Gastroesophageal sphincter (tissue), 4 donors: ENCODE measurements around the gene HNRNPM. TPM values are rescaled to one million over a fixed set of nuclear protein-coding genes. Genes with fewer than 3 reads are reported as not detected.

Source experiments
- ATAC-seq: fragments of 150-250 bp; one replicate; pipeline ENCODE4 v1.9.1; 2016; ENCODE audit warnings: mild to moderate bottlenecking, moderate library complexity
- H3K27ac ChIP-seq, 4 donors: fragments of 200-600 bp; sonication (generic) in 3 of 4; 1 replicate in 3 of 4; 2 replicates in 1 of 4; pipeline ENCODE4 v1.5.1; 2016 to 2019
- H3K27me3 ChIP-seq: fragments of 200-600 bp; sonication (generic); one replicate; pipeline ENCODE4 v1.5.1; 2019
- H3K36me3 ChIP-seq, 2 donors: fragments of 200-600 bp; sonication (generic); one replicate each; pipeline ENCODE4 v1.5.1; 2019; ENCODE audit warnings: control low read depth in 1 of 2
- H3K4me1 ChIP-seq, 3 donors: fragments of 200-600 bp; sonication (generic); 1 replicate in 2 of 3; 2 replicates in 1 of 3; pipeline ENCODE4 v1.5.1; 2016 to 2019; ENCODE audit warnings: control low read depth in 2 of 3
- H3K4me3 ChIP-seq, 2 donors: fragments of 200-600 bp; sonication (generic); one replicate each; pipeline ENCODE4 v1.5.1; 2019; ENCODE audit warnings: mild to moderate bottlenecking in 1 of 2, moderate library complexity in 1 of 2
- H3K9me3 ChIP-seq, 3 donors: fragments of 200-600 bp; sonication (generic); one replicate each; pipeline ENCODE4 v1.5.1; 2017 to 2019; ENCODE audit warnings: control low read depth in 2 of 3
- CTCF ChIP-seq, 4 experiments: fragments of 200-600 bp in 2 of 4; fragments of 450-650 bp in 2 of 4; sonication (generic) in 1 of 4; IDR thresholded peaks; one replicate each; pipeline ENCODE4 v1.5.1; 2017 to 2019; ENCODE audit warnings: antibody characterized with exemption in 4 of 4, mild to moderate bottlenecking in 2 of 4, moderate library complexity in 2 of 4
- EP300 ChIP-seq: sonication (generic); formaldehyde crosslinking; IDR thresholded peaks from one replicate; pipeline ENCODE4 v1.6.1; 2017; ENCODE audit warnings: antibody characterized with exemption, mild to moderate bottlenecking
- POLR2A ChIP-seq, 2 donors: fragments of 450-650 bp; IDR thresholded peaks; one replicate each; pipeline ENCODE4 v1.6.1; 2017; ENCODE audit warnings: antibody characterized with exemption in 2 of 2, mild to moderate bottlenecking in 2 of 2, moderate library complexity in 1 of 2
- POLR2AphosphoS5 ChIP-seq: sonication (generic); formaldehyde crosslinking; IDR thresholded peaks from one replicate; pipeline ENCODE4 v1.6.1; 2017; ENCODE audit warnings: antibody characterized with exemption
- WGBS, 2 donors: methylation state at CpG; one replicate each; pipeline ENCODE4 v1.1.5; 2018; ENCODE audit warnings: low coverage in 1 of 2; 5-methylcytosine and 5-hydroxymethylcytosine counted together
- total RNA-seq, 4 donors: library from RNA; depleted of rRNA; stranded (reverse); fragments of >200 nt; gene quantifications; one replicate each; pipeline ENCODE4 v1.1.0, GENCODE V29; 2016

Gene HNRNPM
- total RNA-seq, 4 donors from 2014 or later: 75.1 to 120 (median 101) TPM

- ATAC-seq: no peak
- 81 to 93% methylated on average over 2 to 5 of the region's 7 CpGs for WGBS, 2 donors
- TF ChIP-seq POLR2AphosphoS5 (no peak), POLR2A (IDR thresholded peaks at IDR 0.05) (no peak), CTCF (IDR thresholded peaks at IDR 0.05) (no peak), EP300 (no peak)
Measured at GRCh38 chr19:8531470-8531869, 86.7 kb downstream of the HNRNPM start.

GRCh38 chr19:8532225-8532624, 87.5 kb downstream of the HNRNPM start:
- Histone ChIP-seq H3K27ac (no peak overlapping the region), H3K36me3 (no peaks in the 10 kb centered on the region), H3K4me3 (no peak overlapping the region), H3K27me3 (no peaks in the 10 kb centered on the region), H3K9me3 (no peaks in the 10 kb centered on the region), H3K4me1 (peaks cover 0 to 3% (median 0%) of the 10 kb centered on the region in 3 donors)
- ATAC-seq: no peak
- 68 to 75% methylated on average over 2 of the region's 2 CpGs for WGBS, 2 donors
- TF ChIP-seq EP300: no peak
- no peak for TF ChIP-seq POLR2AphosphoS5
- no peak for TF ChIP-seq CTCF (IDR thresholded peaks at IDR 0.05)
- no peak for TF ChIP-seq POLR2A (IDR thresholded peaks at IDR 0.05)

More at GRCh38 chr19:8531470-8531869, 86.7 kb downstream of the HNRNPM start:
- no peak overlapping the region for H3K27ac ChIP-seq
- H3K9me3 ChIP-seq: no peaks in the 10 kb centered on the region
- H3K4me3 ChIP-seq: no peak overlapping the region
- no peaks in the 10 kb centered on the region for H3K27me3 ChIP-seq
- no peaks in the 10 kb centered on the region for H3K36me3 ChIP-seq
- H3K4me1 ChIP-seq: peaks cover 0 to 11% (median 4%) of the 10 kb centered on the region in 3 donors

- H3K4me1 ChIP-seq: no peaks in the 10 kb centered on the region
- TF ChIP-seq POLR2AphosphoS5: no peak
- no peak for TF ChIP-seq EP300
- no peak for TF ChIP-seq CTCF (IDR thresholded peaks at IDR 0.05)
- no peak for TF ChIP-seq POLR2A (IDR thresholded peaks at IDR 0.05)
- H3K27me3 ChIP-seq: no peaks in the 10 kb centered on the region
- H3K36me3 ChIP-seq: peaks cover 0 to 4% of the 10 kb centered on the region in 2 donors
- H3K9me3 ChIP-seq: no peaks in the 10 kb centered on the region
- no CpG with 5 or more reads among the region's 22 CpGs for WGBS, 2 donors
- H3K4me3 ChIP-seq: no peak overlapping the region
- ATAC-seq: no peak
- H3K27ac ChIP-seq: no peak overlapping the region
Measured at GRCh38 chr19:8536282-8536681, 91.5 kb downstream of the HNRNPM start.

GRCh38 chr19:8537099-8537498, 92.3 kb downstream of the HNRNPM start:
- no peaks in the 10 kb centered on the region for H3K9me3 ChIP-seq
- H3K27ac ChIP-seq: no peak overlapping the region
- no peaks in the 10 kb centered on the region for H3K27me3 ChIP-seq
- H3K4me3 ChIP-seq: no peak overlapping the region
- no peaks in the 10 kb centered on the region for H3K4me1 ChIP-seq
- TF ChIP-seq POLR2A (IDR thresholded peaks at IDR 0.05): no peak
- no peak for TF ChIP-seq CTCF (IDR thresholded peaks at IDR 0.05)
- no peak for TF ChIP-seq EP300
- no peak for TF ChIP-seq POLR2AphosphoS5
- whole genome bisulfite sequencing, 2 donors: 100% methylated on average over 1 of the region's 3 CpGs; no CpG with 5 or more reads in 1 of the 2 donors
- ATAC-seq: no peak
- peaks cover 0 to 11% of the 10 kb centered on the region in 2 donors for H3K36me3 ChIP-seq

Other genes with a start within 250 kb of the HNRNPM start
- gene CERS4, start 235.6 kb upstream of the HNRNPM start, total RNA-seq: 10 to 100 TPM; 24.8 to 33.8 (median 31.9) TPM
- gene CD320, start 136.6 kb upstream of the HNRNPM start, total RNA-seq: 10 to 100 TPM; 25.4 to 58.5 (median 40.8) TPM
- 10 to 100 TPM; 14.5 to 48.3 (median 32.3) TPM for gene NDUFA7, start 123.6 kb upstream of the HNRNPM start, total RNA-seq
- gene RPS28, start 123.5 kb upstream of the HNRNPM start, total RNA-seq: 100 to 1,000 TPM; 172 to 357 (median 250) TPM
- 10 to 100 TPM in 3 of 4 donors, 1 to 10 TPM in 1; 9.8 to 22.3 (median 19.2) TPM for gene KANK3, start 101.7 kb upstream of the HNRNPM start, total RNA-seq
- 10 to 100 TPM in 3 of 4 donors, 1 to 10 TPM in 1; 4.4 to 48.2 (median 19.4) TPM for gene ANGPTL4, start 80.8 kb upstream of the HNRNPM start, total RNA-seq
- 10 to 100 TPM; 28.6 to 71.8 (median 36.1) TPM for gene RAB11B, start 54.6 kb upstream of the HNRNPM start, total RNA-seq
- 100 to 1,000 TPM; 125 to 330 (median 237) TPM for gene MARCHF2, start 31.7 kb upstream of the HNRNPM start, total RNA-seq
- gene PRAM1, start 57.7 kb downstream of the HNRNPM start, total RNA-seq: 1 to 10 TPM in 1 of 4 donors, under 1 TPM in 3; 0.23 to 1.2 (median 0.45) TPM
- 10 to 100 TPM in 2 of 4 donors, 1 to 10 TPM in 2; 3.6 to 18.9 (median 10.3) TPM for gene ZNF414, start 69.2 kb downstream of the HNRNPM start, total RNA-seq
- 10 to 100 TPM in 2 of 4 donors, 1 to 10 TPM in 2; 5.4 to 41.5 (median 10.3) TPM for gene MYO1F, start 132.5 kb downstream of the HNRNPM start, total RNA-seq
- 10 to 100 TPM; 15.7 to 45.3 (median 22.8) TPM for gene ADAMTS10, start 165.7 kb downstream of the HNRNPM start, total RNA-seq
- not detected for gene NFILZ, start 185.7 kb downstream of the HNRNPM start, total RNA-seq